GM18520 (cell line): ENCODE measurements around the gene BRD8.

Source experiments
- ATAC-seq: cut with Tn5 transposase; IDR thresholded peaks from one replicate; pipeline ENCODE4 v1.9.1; 2021; ENCODE audit not compliant: unreplicated experiment

The BRD8 gene

DNA sequence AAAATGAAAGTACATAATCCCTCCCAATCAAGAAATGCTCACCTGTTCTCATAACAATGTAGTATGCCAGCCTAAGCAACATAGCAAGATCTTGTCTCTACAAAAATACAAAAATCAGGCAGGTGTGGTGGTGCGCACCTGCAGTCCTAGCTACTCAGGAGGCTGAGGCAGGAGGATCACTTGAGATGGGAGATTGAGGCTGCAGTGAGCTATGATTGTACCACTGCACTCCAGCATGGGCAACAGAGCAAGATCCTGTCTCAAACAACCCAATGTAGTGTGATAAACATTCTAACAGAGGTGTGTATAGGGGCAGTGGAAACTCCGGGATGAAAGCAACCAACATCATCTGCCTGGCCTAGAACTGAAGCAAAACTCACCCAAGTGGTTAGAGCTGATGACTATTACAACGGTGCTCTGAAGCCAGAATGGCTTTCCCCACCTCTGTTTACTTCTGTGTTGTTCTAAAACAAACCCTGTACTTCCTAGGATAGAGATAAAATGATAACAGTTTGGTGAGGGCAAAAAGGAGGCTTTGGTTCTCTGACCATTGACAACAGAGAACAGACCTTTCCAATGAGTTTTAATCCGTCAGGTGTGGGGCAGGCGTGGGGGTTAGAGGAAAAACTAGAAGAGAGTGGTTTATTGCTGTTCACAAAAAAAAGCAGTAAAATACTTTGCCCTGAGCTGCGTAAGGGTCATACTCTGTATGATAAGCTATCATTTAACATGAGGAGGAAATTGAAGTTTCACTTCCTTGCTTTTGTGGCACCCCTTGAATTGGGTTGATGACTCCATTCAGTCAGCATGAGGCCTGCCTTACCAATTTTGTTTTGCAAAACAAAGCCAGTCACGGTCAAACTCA is 75.7 kb downstream of the BRD8 start:
- no peak for ATAC-seq

DNA sequence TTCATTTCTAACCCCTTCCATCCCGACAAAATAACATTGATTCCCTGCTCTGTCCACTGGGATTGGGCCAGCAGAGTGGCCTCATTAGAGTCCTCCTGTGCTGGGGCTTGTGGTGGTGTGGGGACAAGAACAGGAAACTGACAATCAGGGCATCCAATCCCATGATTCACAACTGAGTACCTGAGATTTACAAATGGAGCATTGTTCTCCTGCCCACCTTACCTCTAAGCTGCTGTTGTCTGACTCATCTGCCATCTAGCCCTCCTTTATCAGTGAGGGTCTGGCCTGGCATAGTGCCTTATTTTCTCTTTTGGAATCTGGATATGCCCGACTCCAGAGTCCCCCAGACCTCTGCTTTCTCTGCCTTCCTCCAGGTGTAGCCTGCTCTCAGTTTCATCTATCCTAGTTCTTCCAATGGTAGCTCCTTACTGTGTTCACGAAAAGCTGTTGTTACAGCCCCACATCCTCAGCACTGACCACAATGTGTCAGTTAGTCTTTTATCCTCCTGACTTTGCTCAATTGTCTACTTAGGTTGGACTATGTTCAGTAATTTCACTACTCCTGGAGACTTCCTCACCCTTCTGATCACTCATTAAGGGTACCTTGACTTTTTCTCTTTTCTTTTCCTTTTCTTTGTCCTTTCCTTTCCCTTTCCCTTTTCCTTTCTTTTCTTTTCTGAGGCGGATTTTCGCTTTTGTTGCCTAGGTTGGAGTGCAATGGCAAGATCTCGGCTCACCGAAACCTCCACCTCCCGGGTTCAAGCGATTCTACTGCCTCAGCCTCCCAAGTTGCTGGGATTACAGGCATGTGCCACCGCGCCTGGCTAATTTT is 81.2 kb downstream of the BRD8 start:
- no peak for ATAC-seq

DNA sequence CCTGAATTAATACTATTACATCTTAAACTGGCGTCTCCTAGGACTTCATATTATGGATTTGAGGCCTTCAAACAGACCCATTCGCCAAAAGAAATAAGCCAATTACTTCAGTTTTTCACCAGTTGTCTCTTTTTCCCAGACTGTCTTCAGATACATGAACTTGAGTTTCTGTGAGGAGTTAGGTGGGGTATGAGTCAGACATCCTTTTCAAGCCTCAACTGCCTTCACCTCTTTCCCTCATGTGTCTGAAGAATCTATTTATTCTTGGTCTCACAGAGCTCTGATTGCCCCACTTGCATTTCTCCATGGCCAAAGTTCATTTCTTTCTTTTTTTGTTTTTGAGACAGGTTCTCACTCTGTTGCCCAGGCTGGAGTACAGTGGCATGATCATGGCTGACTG is 82.1 kb downstream of the BRD8 start:
- no peak for ATAC-seq

DNA sequence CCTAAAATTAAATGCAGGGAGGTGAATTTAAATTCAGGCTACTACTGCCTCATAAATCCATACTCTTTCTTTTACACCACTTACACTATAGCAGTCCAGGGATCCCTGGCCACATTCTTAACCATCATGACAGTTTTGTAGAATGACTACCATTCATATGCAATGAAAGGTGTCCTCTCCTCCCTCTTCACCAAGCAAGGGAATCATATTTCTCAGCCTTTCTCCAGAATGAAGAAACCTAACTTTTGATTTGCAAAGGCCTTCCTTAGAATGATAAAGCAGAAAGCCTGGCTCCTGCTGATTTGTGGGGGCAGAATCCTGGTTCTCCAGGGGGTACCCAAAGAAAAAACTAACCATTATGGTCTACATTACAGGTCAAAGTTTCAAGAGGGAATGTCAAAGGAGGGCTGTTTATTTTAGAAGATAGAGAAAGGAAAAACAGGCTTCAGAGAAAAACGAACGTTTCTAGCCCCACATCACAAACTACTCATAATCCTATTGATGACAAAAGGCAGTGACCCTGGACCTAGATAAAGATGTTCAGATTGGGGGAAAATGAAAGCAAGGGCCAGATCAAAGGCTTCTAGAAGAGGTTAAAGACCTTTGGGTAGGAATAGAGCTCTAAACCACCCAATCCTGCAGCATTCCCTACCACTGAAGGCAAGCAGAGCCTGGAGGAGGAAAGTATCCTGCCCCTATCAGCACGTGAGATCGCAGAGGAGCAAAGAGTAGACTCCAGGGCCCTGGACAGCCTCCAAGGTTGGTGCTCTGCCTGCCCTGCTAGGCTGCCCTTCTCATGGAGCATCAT is 83.1 kb downstream of the BRD8 start:
- no peak for ATAC-seq

DNA sequence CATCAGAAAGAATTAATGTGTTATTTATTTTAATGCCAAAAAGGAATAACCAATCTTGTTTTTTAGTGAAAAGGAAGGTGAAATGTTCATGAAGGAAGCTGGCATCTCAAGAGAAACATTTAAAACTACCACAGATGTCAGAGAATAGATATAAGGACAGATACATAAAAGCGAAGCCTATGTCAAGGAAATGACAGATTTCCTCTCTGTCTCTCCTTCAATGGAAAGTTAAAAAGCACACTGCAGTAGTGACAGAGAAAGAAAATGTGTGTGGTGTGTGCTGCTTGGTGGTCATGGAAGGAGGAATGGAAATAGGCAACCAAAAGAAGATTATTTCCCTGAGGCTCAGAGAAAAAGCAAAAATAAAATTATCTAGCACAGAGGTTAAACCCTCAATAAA is 85.4 kb downstream of the BRD8 start:
- no peak for ATAC-seq

DNA sequence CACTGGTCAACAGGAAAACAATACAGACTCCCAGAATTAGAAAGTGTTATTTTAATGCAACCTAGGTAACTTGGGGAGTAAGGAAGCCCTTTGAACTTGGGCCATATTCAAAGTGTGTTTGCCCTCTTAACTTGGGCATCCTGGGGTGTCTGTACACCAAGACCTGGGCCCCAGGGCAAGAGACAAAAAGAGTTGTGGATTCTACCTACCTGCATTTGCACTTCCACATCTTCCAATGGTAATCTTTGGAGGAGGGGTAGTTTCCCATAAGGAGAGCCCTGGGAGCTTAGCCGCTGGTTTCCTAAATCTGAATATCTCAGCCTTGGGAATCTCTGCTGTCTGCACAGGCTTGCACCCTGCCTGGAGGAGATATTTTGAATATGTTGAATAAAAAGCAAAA is 86.1 kb downstream of the BRD8 start:
- no peak for ATAC-seq

DNA sequence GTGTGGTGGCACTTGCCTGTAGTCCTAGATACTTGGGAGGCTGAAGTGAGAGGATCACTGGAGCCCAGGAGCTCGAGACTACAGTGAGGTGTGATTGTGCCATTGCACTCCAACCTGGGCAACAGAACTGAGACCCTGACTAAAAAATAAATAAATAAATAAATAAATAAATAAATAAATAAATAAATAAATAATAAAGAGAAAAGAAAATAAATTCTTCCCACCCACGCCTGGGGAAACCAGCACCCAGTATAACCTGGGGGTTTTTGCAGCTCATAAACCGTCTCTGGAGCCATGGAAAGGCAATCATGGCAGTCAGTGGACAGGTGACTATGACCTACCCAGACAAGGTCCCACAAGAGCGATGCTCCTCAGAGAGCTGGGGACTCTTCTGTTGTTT is 86.7 kb downstream of the BRD8 start:
- no peak for ATAC-seq
